Pancreas (tissue), 10 donors: Measurements from ENCODE around the gene PXK. TPM values are rescaled to one million over a fixed set of nuclear protein-coding genes. Genes with fewer than 3 reads are reported as not detected.

Experiments used
- ATAC-seq, 4 donors: fragments of 200-7000 bp; cut with Tn5 transposase; one replicate each; pipeline versions ENCODE4 v1.8.0 to v1.9.1; 2020; ENCODE audit warnings: mild to moderate bottlenecking in 4 of 4, moderate library complexity in 4 of 4
- DNase-seq, 6 donors: peaks; one replicate each; pipeline ENCODE4 v3.0.0-alpha.2; 2020
- FAIRE-seq: peaks from 2 replicates; lab custom pipeline; 2012; peaks lifted over from hg19 to GRCh38; lab: Jason Lieb, UNC
- H3K27ac ChIP-seq, 4 donors: fragments of 200-600 bp; sonication (generic); 1 replicate in 3 of 4; 2 replicates in 1 of 4; pipeline versions ENCODE4 v1.5.0 to v1.8.0; 2020
- H3K27me3 ChIP-seq, 4 donors: fragments of 200-600 bp; one replicate each; pipeline ENCODE4 v1.8.0; 2021
- H3K36me3 ChIP-seq, 3 donors: fragments of 200-600 bp; sonication (generic) in 1 of 3; one replicate each; pipeline versions ENCODE4 v1.5.0 to v1.8.0; 2020 to 2021
- H3K4me1 ChIP-seq, 3 donors: fragments of 200-600 bp; one replicate each; pipeline ENCODE4 v1.8.0; 2021
- H3K4me3 ChIP-seq, 4 donors: fragments of 200-600 bp; sonication (generic) in 2 of 4; one replicate each; pipeline versions ENCODE4 v1.5.0 to v1.8.0; 2020 to 2021
- H3K9me3 ChIP-seq, 4 donors: fragments of 200-600 bp; one replicate each; pipeline ENCODE4 v1.8.0; 2021
- WGBS, 2 donors: extraction: QIAGEN DNeasy Blood & Tissue Kit; methylation state at CpG; one replicate each; pipeline ENCODE4 v1.1.7; 2013; 5-methylcytosine and 5-hydroxymethylcytosine counted together
- intact Hi-C, 3 donors: fragments of 100-400 bp; cut with DNase I; formaldehyde crosslinking; loops; one replicate each; pipeline versions ENCODE4 v1.11.1 to v1.14.2; 2022
- polyA plus RNA-seq, 2 donors: library from polyadenylated mRNA; stranded (reverse); fragments of 200-250 nt; gene quantifications; one replicate each; pipeline ENCODE4 v1.2.3, GENCODE V29; 2013
- total RNA-seq, 6 donors: library from RNA; stranded (reverse); fragmentation: NEBNext Ultra II Directional in 4 of 6; extraction: Animal tissue kit (Norgen Biotek cat#: 25700) in 4 of 6; gene quantifications; one replicate each; pipeline versions ENCODE4 v1.2.1 to v1.2.4, GENCODE V29; 2021 to 2023
- TF ChIP-seq, protein P1 (sequence below), 4 donors: fragments of 200-600 bp; sonication (generic) in 3 of 4; IDR thresholded peaks; one replicate each; pipeline versions ENCODE4 v1.5.0 to v1.8.0; 2021; ENCODE audit warnings: antibody characterized with exemption in 4 of 4
- donor health status: healthy with polysubstance abuse.
- donor health status: DM: no; HTN: no; CAD: no; lungs with moderate emphysema.
- donor health status: DM: no; HTN: no; CAD: no.
- donor health status: control.
- donor health status: control.
- donor health status: Bipolar disorder and iron deficiency.
- donor health status: DM: yes; HTN: yes; CAD: no.
- donor health status: DM: no; HTN: no; CAD: no.
- donor health status: DM: no; HTN: no; CAD: no.
- donor health status: DM: yes; HTN: yes; CAD: no.

Gene PXK
- total and polyA plus RNA-seq, 8 donors = 3.2 to 11.2 (median 7.4) TPM

DNA sequence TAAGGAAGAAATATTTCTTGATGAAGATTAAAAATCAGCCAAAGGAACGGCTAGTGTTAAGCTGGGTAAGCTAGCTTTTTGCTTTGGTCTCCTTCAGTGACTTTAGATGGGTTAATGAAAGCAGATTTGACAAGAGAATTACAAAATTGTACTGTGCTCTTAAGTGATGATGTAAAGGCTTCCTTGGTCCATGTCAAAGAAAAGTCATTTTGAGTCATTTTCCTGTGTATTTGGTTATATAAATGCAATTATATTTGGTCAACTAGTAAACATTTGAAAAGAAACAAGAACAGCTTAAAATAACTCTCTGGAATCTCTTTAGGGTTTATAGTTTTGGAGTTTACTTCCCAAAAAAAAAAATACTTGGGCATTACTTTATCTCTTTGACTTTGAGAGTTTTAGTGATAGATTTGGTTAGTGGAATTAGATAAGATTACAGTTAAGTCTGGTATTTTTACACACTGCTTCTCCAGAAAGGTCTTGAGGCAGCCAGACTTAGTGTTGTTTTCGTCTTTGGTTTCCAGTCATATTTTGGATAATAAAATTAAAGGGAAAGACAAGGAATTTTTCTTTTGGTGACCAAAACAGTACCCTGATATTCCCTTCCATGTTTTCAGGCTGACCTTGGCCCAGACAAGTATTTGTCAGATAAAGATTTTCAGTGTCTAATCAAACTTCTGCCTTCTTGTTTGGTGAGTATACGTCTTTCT, 58.6 kb downstream of the PXK start:
- Histone ChIP-seq H3K27ac (no peak overlapping the region), H3K4me3 (no peak overlapping the region), H3K36me3 (peaks cover 0 to 5% (median 0%) of the 10 kb centered on the region in 3 donors), H3K9me3 (no peaks in the 10 kb centered on the region), H3K27me3 (no peaks in the 10 kb centered on the region), H3K4me1 (peaks cover 0 to 6% (median 0%) of the 10 kb centered on the region in 3 donors)
- DNase-seq (no peak), ATAC-seq (no peak), FAIRE-seq (peak; percentile 39)
- 32 to 35% methylated on average over 3 of the region's 3 CpGs for WGBS, 2 donors
- TF ChIP-seq, protein P1, sequence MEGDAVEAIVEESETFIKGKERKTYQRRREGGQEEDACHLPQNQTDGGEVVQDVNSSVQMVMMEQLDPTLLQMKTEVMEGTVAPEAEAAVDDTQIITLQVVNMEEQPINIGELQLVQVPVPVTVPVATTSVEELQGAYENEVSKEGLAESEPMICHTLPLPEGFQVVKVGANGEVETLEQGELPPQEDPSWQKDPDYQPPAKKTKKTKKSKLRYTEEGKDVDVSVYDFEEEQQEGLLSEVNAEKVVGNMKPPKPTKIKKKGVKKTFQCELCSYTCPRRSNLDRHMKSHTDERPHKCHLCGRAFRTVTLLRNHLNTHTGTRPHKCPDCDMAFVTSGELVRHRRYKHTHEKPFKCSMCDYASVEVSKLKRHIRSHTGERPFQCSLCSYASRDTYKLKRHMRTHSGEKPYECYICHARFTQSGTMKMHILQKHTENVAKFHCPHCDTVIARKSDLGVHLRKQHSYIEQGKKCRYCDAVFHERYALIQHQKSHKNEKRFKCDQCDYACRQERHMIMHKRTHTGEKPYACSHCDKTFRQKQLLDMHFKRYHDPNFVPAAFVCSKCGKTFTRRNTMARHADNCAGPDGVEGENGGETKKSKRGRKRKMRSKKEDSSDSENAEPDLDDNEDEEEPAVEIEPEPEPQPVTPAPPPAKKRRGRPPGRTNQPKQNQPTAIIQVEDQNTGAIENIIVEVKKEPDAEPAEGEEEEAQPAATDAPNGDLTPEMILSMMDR (IDR thresholded peaks at IDR 0.05) = no peak
- intact Hi-C loops = no loop called here

DNA sequence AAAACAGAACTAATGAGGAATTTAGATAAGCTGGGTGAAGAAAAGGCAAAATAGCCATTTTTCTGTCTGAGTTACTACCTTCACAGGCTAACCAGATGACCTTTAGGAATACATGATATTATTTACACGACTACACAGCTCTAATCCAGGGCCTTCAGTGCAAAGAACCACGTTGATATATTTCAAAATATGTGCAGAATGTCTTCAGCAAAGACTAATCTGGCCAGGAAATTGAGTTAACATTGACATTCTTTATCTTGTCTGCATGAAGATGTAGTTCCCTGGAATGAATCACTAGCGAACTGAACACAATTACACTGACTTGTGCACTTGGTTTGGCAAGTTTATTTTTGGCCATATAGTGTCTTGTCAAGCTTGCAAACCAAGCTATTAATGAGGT, 59.5 kb downstream of the PXK start:
- intact Hi-C loops = no loop called here
- DNase-seq (no peak), ATAC-seq (no peak), FAIRE-seq (no peak)
- TF ChIP-seq, protein P1 (IDR thresholded peaks at IDR 0.05) = no peak
- H3K4me3 ChIP-seq = no peak overlapping the region
- peaks cover 0 to 13% (median 0%) of the 10 kb centered on the region in 3 donors for H3K36me3 ChIP-seq
- 21 to 41% methylated on average over 3 of the region's 3 CpGs for WGBS, 2 donors
- H3K27ac ChIP-seq = no peak overlapping the region
- H3K4me1 ChIP-seq = peaks cover 0 to 6% (median 0%) of the 10 kb centered on the region in 3 donors
- H3K9me3 ChIP-seq = no peaks in the 10 kb centered on the region
- H3K27me3 ChIP-seq = no peaks in the 10 kb centered on the region

DNA sequence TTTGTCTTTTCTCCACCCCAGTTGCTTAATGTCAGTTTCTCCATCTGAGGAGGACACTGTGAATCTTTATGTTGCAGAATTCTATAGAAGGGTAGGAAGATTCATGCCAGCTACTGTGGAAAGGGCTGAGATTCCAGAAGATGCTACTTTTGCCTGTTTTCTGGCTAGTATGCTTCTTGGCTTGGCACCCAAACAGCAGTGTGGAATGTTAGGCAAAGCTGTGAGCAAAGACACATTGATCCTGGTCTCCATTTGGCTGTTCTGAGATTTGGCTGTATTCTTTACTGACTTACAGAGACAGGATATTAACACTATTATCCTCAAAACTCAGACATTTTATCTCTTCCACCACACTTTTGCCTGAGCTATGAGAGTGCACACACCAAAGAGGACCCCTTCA, 61.6 kb downstream of the PXK start:
- Histone ChIP-seq H3K27ac (no peak overlapping the region), H3K27me3 (no peaks in the 10 kb centered on the region), H3K4me3 (no peak overlapping the region), H3K36me3 (peaks cover 0 to 31% (median 5%) of the 10 kb centered on the region in 3 donors), H3K4me1 (peaks cover 0 to 6% (median 0%) of the 10 kb centered on the region in 3 donors), H3K9me3 (no peaks in the 10 kb centered on the region)
- TF ChIP-seq, protein P1 (IDR thresholded peaks at IDR 0.05) = no peak
- DNase-seq = no peak
- intact Hi-C loops = no loop called here
- no peak for FAIRE-seq
- ATAC-seq = no peak

DNA sequence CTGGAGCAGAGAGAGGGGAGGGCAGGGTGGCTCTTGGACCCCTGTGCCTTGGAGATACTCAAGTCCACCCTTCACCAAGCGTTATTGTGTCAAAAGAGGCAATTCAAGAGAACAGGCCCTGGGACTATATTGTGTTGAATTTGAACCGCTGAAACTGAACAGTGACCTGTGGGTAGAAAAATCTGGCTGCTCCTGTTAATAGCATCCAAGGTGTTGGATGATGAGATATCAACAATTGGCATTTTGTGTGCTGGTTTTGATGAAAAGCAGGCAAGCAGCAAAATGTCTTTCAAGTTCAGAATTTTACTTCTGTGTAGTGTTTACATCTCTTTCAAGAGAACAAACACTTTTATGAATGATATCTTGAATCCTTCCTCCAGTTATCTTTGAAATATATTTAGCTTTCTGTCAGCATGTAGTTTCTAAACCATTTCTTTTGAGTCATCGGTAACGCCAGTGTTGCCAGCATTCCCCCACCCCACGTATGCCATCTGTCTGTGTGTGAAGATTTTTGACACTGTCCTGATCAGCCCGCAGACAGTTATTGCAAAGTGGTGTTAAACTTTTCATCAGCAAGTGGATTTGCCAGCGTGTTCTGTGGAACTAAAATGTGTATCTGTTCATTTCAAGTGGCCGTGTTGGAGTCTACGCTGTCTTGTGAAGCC, 66.1 kb downstream of the PXK start:
- TF ChIP-seq, protein P1 (IDR thresholded peaks at IDR 0.05) = no peak
- Histone ChIP-seq H3K36me3 (peaks cover 0 to 45% (median 5%) of the 10 kb centered on the region in 3 donors), H3K27me3 (no peaks in the 10 kb centered on the region), H3K27ac (no peak overlapping the region), H3K4me1 (no peaks in the 10 kb centered on the region), H3K9me3 (no peaks in the 10 kb centered on the region), H3K4me3 (no peak overlapping the region)
- FAIRE-seq (no peak), DNase-seq (no peak), ATAC-seq (no peak)
- WGBS, 2 donors = 90 to 92% methylated on average over 9 of the region's 9 CpGs
- intact Hi-C loops = no loop called here
